Measurements from ENCODE around the gene MAGI2. TPM values are rescaled to one million over a fixed set of nuclear protein-coding genes. Genes with fewer than 3 reads are reported as not detected.

The MAGI2 gene
- total RNA-seq, 1 experiment from 2014 or later = 0.22 TPM

- no TSS peak for BruUV-seq (replicated peaks)
These were observed 1106.6 kb downstream of the MAGI2 start for GRCh38 chr7:78346827-78347226.

More at GRCh38 chr7:78346827-78347226, 1106.6 kb downstream of the MAGI2 start:
- POLR2A ChIA-PET = no interaction called here
- RAD21 ChIA-PET (ENCODE audit: low non-redundant PET in 1 of 2, low total read pairs in 2 of 2, uncharacterized antibody in 2 of 2, unreplicated experiment in 2 of 2) = no interaction called here
- Histone ChIP-seq H3K9ac (ENCODE audit: low read length) (no peak overlapping the region), H3K27ac (ENCODE audit: low read depth, low read length) (no peak overlapping the region), H3K4me2 (ENCODE audit: low read length) (no peak overlapping the region), H3K9me2 (ENCODE audit: insufficient read depth) (no peaks in the 10 kb centered on the region), H2AFZ (ENCODE audit: low read depth, low read length, poor library complexity, severe bottlenecking) (no peak overlapping the region), H3K4me3 (replicated peaks in 1 of 2; ENCODE audit: low read depth in 1 of 2, low read length in 2 of 2) (no peak overlapping the region), H3K36me3 (ENCODE audit: control insufficient read depth in 1 of 2, insufficient read depth in 2 of 2, low read length in 2 of 2) (no peaks in the 10 kb centered on the region), H3K27me3 (ENCODE audit: insufficient read depth, low read length) (peaks cover 48% of the 10 kb centered on the region), H4K20me1 (ENCODE audit: insufficient read depth) (no peaks in the 10 kb centered on the region), H3K9me3 (ENCODE audit: control insufficient read depth in 1 of 2, insufficient read depth in 1 of 2, low read depth in 1 of 2, low read length in 2 of 2) (no peaks in the 10 kb centered on the region), H3K4me1 (ENCODE audit: control insufficient read depth in 1 of 2, insufficient read depth in 2 of 2, low read length in 2 of 2) (no peaks in the 10 kb centered on the region), H3K79me2 (ENCODE audit: insufficient read depth, low read length) (no peaks in the 10 kb centered on the region)
- CTCF ChIA-PET = no interaction called here
- intact Hi-C loops (cut with micrococcal nuclease) = no loop called here
- DNase-seq (ENCODE audit: low read depth, low spot score) (no peak), ATAC-seq (no peak)
- TF ChIP-seq TCF7L2 (IDR thresholded peaks at IDR 0.05; ENCODE audit: borderline replicate concordance, extremely low read depth, insufficient read depth, insufficient read length) = no peak
- TF ChIP-seq SRF (IDR thresholded peaks at IDR 0.05; ENCODE audit: low read depth) = no peak
- no peak for TF ChIP-seq CEBPB (IDR thresholded peaks at IDR 0.05; ENCODE audit: low read depth)
- no peak for TF ChIP-seq EGR1 (IDR thresholded peaks at IDR 0.05; ENCODE audit: low read depth)
- no peak for TF ChIP-seq ELF1 (IDR thresholded peaks at IDR 0.05; ENCODE audit: borderline replicate concordance, low read depth)
- no peak for TF ChIP-seq ZBTB33 (IDR thresholded peaks at IDR 0.05; ENCODE audit: extremely low read depth, insufficient replicate concordance, low read length)
- no peak for TF ChIP-seq SIN3A (IDR thresholded peaks at IDR 0.05; ENCODE audit: low read depth)
- TF ChIP-seq EZH2phosphoT487 (IDR thresholded peaks at IDR 0.05; ENCODE audit: borderline replicate concordance) = no peak
- TF ChIP-seq FOSL1 (IDR thresholded peaks at IDR 0.05; ENCODE audit: low read depth) = no peak
- TF ChIP-seq POLR2AphosphoS5 (IDR thresholded peaks at IDR 0.05; ENCODE audit: low read depth, low read length) = no peak
- TF ChIP-seq JUND (IDR thresholded peaks at IDR 0.05) = no peak
- no peak for TF ChIP-seq YY1 (IDR thresholded peaks at IDR 0.05; ENCODE audit: extremely low read depth, insufficient replicate concordance, low read depth, low read length)
- TF ChIP-seq EZH2 (IDR thresholded peaks at IDR 0.05) = no peak
- TF ChIP-seq RAD21 (IDR thresholded peaks at IDR 0.05; ENCODE audit: low read depth) = no peak
- no peak for TF ChIP-seq POLR2A (IDR thresholded peaks at IDR 0.05; ENCODE audit: borderline replicate concordance, extremely low read depth, insufficient read depth, insufficient read length)
- no peak for TF ChIP-seq CBX3 (IDR thresholded peaks at IDR 0.05; ENCODE audit: low read depth)
